Measurements from ENCODE around the gene CAMKK2. TPM values are rescaled to one million over a fixed set of nuclear protein-coding genes. Genes with fewer than 3 reads are reported as not detected.

The CAMKK2 gene
- total RNA-seq, 1 experiment from 2014 or later = 24.7 TPM

DNA sequence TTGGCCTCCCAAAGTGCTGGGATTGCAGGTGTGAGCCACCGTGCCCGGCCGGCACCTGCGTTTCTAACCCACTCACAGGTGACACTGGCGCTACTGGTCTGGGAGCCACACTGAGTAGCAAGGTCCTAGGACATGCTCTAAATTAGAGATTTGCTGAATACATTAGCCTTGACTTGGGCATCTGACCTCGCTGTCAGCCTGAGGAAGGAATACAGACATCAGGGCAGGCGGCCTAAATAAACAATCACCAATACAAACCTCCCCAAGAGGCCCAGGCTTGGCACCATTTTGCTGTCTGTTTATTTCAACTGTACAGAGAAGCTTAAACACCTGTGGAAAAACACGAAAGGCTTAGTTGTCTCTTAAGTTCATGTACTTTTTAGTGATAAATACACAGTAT is 59.1 kb downstream of the CAMKK2 start:
- H3T11ph ChIP-seq (ENCODE audit: low read length) = no peak overlapping the region
- WGBS (ENCODE audit: extremely low coverage, insufficient read length, low lambda C conversion rate) = no CpG with 5 or more reads among the region's 8 CpGs
- peaks cover 3% of the 10 kb centered on the region; the same call in 1 of the 2 replicates for H3K4me1 ChIP-seq (ENCODE audit: insufficient read depth, low read length)
- no peaks in the 10 kb centered on the region for H3K79me1 ChIP-seq (ENCODE audit: insufficient read depth, low read depth, low read length, poor library complexity, severe bottlenecking)
- no peaks in the 10 kb centered on the region for H4K20me1 ChIP-seq (ENCODE audit: control insufficient read depth, insufficient read depth, insufficient read length)
- H3K27ac ChIP-seq (ENCODE audit: insufficient read length, low read depth, low read length) = no peak overlapping the region
- DNase-seq = no peak
- no peaks in the 10 kb centered on the region for H3K27me3 Mint-ChIP-seq (ENCODE audit: low read depth)
- peaks cover 6 to 29% (median 15%) of the 10 kb centered on the region in 3 experiments; a peak in 6 of 7 replicates for H3K36me3 Mint-ChIP-seq (ENCODE audit: insufficient read depth in 1 of 3, low read depth in 3 of 3)
- H4K5ac ChIP-seq (ENCODE audit: insufficient read length, low read depth, low read length) = no peak overlapping the region
- H2BK20ac ChIP-seq (ENCODE audit: low read depth, low read length, poor library complexity, severe bottlenecking) = no peak overlapping the region
- peaks cover 25 to 40% of the 10 kb centered on the region in 2 experiments for H3K4me1 Mint-ChIP-seq
- H2AK5ac ChIP-seq (ENCODE audit: insufficient read length, low read length) = no peak overlapping the region
- no peaks in the 10 kb centered on the region for H3K27me3 ChIP-seq (ENCODE audit: insufficient read depth, low read length)
- H4K8ac ChIP-seq (replicated peaks; ENCODE audit: insufficient read length, low read depth, low read length) = no peak overlapping the region
- H2BK15ac ChIP-seq (ENCODE audit: low read depth, low read length) = no peak overlapping the region
- no peak overlapping the region; a peak in 1 of 5 replicates for H3K4me3 Mint-ChIP-seq
- H2BK12ac ChIP-seq (ENCODE audit: insufficient read length, low read depth, low read length) = no peak overlapping the region
- no peak overlapping the region for H2BK120ac ChIP-seq (ENCODE audit: low read depth, low read length, poor library complexity, severe bottlenecking)
- H3K23me2 ChIP-seq (ENCODE audit: insufficient read length, low read depth, low read length, poor library complexity, severe bottlenecking) = no peaks in the 10 kb centered on the region
- H3K4me2 ChIP-seq (ENCODE audit: insufficient read depth, insufficient read length, low read length) = no peak overlapping the region
- TF ChIP-seq, protein P1, sequence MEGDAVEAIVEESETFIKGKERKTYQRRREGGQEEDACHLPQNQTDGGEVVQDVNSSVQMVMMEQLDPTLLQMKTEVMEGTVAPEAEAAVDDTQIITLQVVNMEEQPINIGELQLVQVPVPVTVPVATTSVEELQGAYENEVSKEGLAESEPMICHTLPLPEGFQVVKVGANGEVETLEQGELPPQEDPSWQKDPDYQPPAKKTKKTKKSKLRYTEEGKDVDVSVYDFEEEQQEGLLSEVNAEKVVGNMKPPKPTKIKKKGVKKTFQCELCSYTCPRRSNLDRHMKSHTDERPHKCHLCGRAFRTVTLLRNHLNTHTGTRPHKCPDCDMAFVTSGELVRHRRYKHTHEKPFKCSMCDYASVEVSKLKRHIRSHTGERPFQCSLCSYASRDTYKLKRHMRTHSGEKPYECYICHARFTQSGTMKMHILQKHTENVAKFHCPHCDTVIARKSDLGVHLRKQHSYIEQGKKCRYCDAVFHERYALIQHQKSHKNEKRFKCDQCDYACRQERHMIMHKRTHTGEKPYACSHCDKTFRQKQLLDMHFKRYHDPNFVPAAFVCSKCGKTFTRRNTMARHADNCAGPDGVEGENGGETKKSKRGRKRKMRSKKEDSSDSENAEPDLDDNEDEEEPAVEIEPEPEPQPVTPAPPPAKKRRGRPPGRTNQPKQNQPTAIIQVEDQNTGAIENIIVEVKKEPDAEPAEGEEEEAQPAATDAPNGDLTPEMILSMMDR (conservative IDR thresholded peaks at IDR 0.05) = no peak
- no peak overlapping the region for H3K9ac ChIP-seq (ENCODE audit: extremely low read depth, insufficient read length, low read length)
- H3K27ac Mint-ChIP-seq = peak overlapping the region; percentile 59 to 96 (median 95); a peak in 2 of 7 replicates
- no peaks in the 10 kb centered on the region for H3K9me3 ChIP-seq (ENCODE audit: control insufficient read depth, low read depth, low read length)
- no peak overlapping the region for H2AFZ ChIP-seq (ENCODE audit: low read length)
- no peak overlapping the region for H3K23ac ChIP-seq (ENCODE audit: insufficient read length, low read depth, low read length)
- H3K9me3 Mint-ChIP-seq = no peaks in the 10 kb centered on the region
- H4K91ac ChIP-seq (ENCODE audit: insufficient read length, low read depth, low read length) = no peak overlapping the region
- no peak overlapping the region for H3K14ac ChIP-seq (ENCODE audit: insufficient read depth, low read length)
- H3K79me2 ChIP-seq (ENCODE audit: insufficient read depth, low read length) = no peaks in the 10 kb centered on the region
- no peak overlapping the region for H3K18ac ChIP-seq (ENCODE audit: insufficient read length, low read depth, low read length)
- H3K56ac ChIP-seq (ENCODE audit: insufficient read length, low read depth, low read length) = no peak overlapping the region
- no peak overlapping the region for H3K4ac ChIP-seq (ENCODE audit: low read depth, low read length)
- H2BK5ac ChIP-seq (ENCODE audit: insufficient read length, low read length) = no peak overlapping the region
